K562 (cell line): ENCODE measurements around the gene MAP3K6. TPM values are rescaled to one million over a fixed set of nuclear protein-coding genes. Genes with fewer than 3 reads are reported as not detected.

Experiments used
- ATF7 ChIP-seq: fragments of 450-650 bp; IDR thresholded peaks from 2 replicates; pipeline ENCODE4 v1.7.1; 2014; ENCODE audit warnings: mild to moderate bottlenecking, moderate library complexity
- CHD4 ChIP-seq: fragments of 200-600 bp; sonication (generic); IDR thresholded peaks from 3 replicates; pipeline ENCODE4 v1.6.1; 2012; ENCODE audit warnings: low read depth, mild to moderate bottlenecking, mixed read lengths, low read length, inconsistent platforms; ENCODE audit not compliant: insufficient read depth, insufficient replicate concordance, poor library complexity, severe bottlenecking
- NUFIP1 ChIP-seq: fragments of 450-650 bp; IDR thresholded peaks from 2 replicates; pipeline ENCODE4 v1.6.1; 2018; ENCODE audit not compliant: partially characterized antibody
- RBM14 ChIP-seq: fragments of 200-400 bp; formaldehyde crosslinking; IDR thresholded peaks from 2 replicates; pipeline ENCODE4 v1.6.1; 2018; ENCODE audit warnings: low read depth, mild to moderate bottlenecking, low read length, moderate library complexity, borderline replicate concordance; ENCODE audit not compliant: insufficient read depth
- TBP ChIP-seq: optimal IDR thresholded peaks from 2 replicates; pipeline ENCODE3; 2011; ENCODE audit warnings: low read depth, low read length, improper control_type of control experiment
- WHSC1 ChIP-seq: IDR thresholded peaks from one replicate; pipeline ENCODE4 v1.6.1; 2012; ENCODE audit warnings: low read length, control low read depth, inconsistent platforms
- ZBTB7A ChIP-seq: IDR thresholded peaks from 2 replicates; pipeline ENCODE4 v1.6.1; 2011; ENCODE audit warnings: low read depth, mild to moderate bottlenecking, low read length, moderate library complexity, borderline replicate concordance; ENCODE audit not compliant: control insufficient read depth
- ZC3H4 ChIP-seq: sonication (generic); formaldehyde crosslinking; IDR thresholded peaks from 2 replicates; pipeline ENCODE4 v1.9.0; 2021; ENCODE audit warnings: missing genetic modification reagents, borderline replicate concordance
- ZNF436 ChIP-seq: fragments of 250-450, 450-650 bp; sonication (Bioruptor Pico); formaldehyde crosslinking; IDR thresholded peaks from 2 replicates; pipeline ENCODE4 v1.7.0; 2020; ENCODE audit warnings: mild to moderate bottlenecking
- ZNF695 ChIP-seq: fragments of 450-650 bp; formaldehyde crosslinking; IDR thresholded peaks from 2 replicates; pipeline ENCODE4 v1.4.0; 2020; ENCODE audit warnings: mild to moderate bottlenecking, moderate library complexity
- ZNF76 ChIP-seq: fragments of 250-450 bp; sonication (Bioruptor Pico); IDR thresholded peaks from 2 replicates; pipeline ENCODE4 v1.4.0; 2020; ENCODE audit warnings: mild to moderate bottlenecking, moderate library complexity, borderline replicate concordance
- polyA plus RNA-seq, 8 experiments: library from polyadenylated mRNA; depleted of rRNA in 4 of 8; stranded (reverse) in 5 of 8; unstranded in 3 of 8; fragments of >200 nt; fragmentation: Nextera tagmentation in 2 of 8; fragmentation: Illumina TruSeq in 1 of 8; extraction: Ambion mirVana in 2 of 8; extraction: Trizol in 1 of 8; gene quantifications; 2 replicates each; pipeline versions ENCODE4 v1.2.1 to v1.2.3, GENCODE V29; 2011 to 2014; ENCODE audit warnings: inconsistent platforms in 1 of 8, missing spikeins in 1 of 8
- total RNA-seq, 7 experiments: library from RNA; depleted of rRNA in 6 of 7; stranded (reverse); fragments of >200 nt in 6 of 7; fragmentation: Illumina TruSeq in 2 of 7; extraction: Trizol in 2 of 7; gene quantifications; 2 replicates each; pipeline versions ENCODE4 v1.2.1 to v1.2.3, GENCODE V29; 2011 to 2021; ENCODE audit warnings: low replicate concordance in 1 of 7
- TF ChIP-seq, protein P1 (sequence below): fragments of 150-350 bp; IDR thresholded peaks from 2 replicates; pipeline ENCODE4 v1.6.1; 2014; ENCODE audit warnings: low read depth, mild to moderate bottlenecking, low read length, borderline replicate concordance
- TF ChIP-seq, protein P2 (sequence below): fragments of 450-650 bp; formaldehyde crosslinking; IDR thresholded peaks from 2 replicates; pipeline ENCODE4 v1.4.0; 2020; ENCODE audit warnings: mild to moderate bottlenecking, mixed read lengths
- TF ChIP-seq, protein P3 (sequence below), 2 experiments: fragments of 200-800 bp in 1 of 2; sonication (Bioruptor generic) in 1 of 2; sonication (generic) in 1 of 2; formaldehyde crosslinking in 1 of 2; IDR thresholded peaks in 1 of 2; conservative IDR thresholded peaks in 1 of 2; 2 replicates each; pipeline versions ENCODE4 v1.5.0 to v1.6.1; 2016 to 2020; ENCODE audit warnings: missing compliant biosample characterization in 1 of 2, missing genetic modification characterization in 1 of 2, missing genetic modification reagents in 1 of 2
- TF ChIP-seq, protein P4 (sequence below): fragments of 250-450 bp; sonication (Bioruptor Pico); IDR thresholded peaks from 2 replicates; pipeline ENCODE4 v1.5.0; 2021
- TF ChIP-seq, protein P5 (sequence below): IDR thresholded peaks from 2 replicates; pipeline ENCODE4 v1.6.1; 2014; ENCODE audit warnings: antibody characterized with exemption

The MAP3K6 gene
- total and polyA plus RNA-seq, 9 of the 15 experiments (the other 6 are each of a cell fraction or from before 2014, with no cell fraction given), result 0.99 to 21.9 (median 7.0) TPM

- TF ChIP-seq, protein P1, sequence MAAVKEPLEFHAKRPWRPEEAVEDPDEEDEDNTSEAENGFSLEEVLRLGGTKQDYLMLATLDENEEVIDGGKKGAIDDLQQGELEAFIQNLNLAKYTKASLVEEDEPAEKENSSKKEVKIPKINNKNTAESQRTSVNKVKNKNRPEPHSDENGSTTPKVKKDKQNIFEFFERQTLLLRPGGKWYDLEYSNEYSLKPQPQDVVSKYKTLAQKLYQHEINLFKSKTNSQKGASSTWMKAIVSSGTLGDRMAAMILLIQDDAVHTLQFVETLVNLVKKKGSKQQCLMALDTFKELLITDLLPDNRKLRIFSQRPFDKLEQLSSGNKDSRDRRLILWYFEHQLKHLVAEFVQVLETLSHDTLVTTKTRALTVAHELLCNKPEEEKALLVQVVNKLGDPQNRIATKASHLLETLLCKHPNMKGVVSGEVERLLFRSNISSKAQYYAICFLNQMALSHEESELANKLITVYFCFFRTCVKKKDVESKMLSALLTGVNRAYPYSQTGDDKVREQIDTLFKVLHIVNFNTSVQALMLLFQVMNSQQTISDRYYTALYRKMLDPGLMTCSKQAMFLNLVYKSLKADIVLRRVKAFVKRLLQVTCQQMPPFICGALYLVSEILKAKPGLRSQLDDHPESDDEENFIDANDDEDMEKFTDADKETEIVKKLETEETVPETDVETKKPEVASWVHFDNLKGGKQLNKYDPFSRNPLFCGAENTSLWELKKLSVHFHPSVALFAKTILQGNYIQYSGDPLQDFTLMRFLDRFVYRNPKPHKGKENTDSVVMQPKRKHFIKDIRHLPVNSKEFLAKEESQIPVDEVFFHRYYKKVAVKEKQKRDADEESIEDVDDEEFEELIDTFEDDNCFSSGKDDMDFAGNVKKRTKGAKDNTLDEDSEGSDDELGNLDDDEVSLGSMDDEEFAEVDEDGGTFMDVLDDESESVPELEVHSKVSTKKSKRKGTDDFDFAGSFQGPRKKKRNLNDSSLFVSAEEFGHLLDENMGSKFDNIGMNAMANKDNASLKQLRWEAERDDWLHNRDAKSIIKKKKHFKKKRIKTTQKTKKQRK, result no peak
- TF ChIP-seq ZNF76 (CRISPR knock-in tag) (no peak), WHSC1 (no peak), ATF7 (no peak), RBM14 (no peak), ZC3H4 (CRISPR knock-in tag) (0 out of 2 replicates have a peak, but pooled peaks have one; percentile 46), NUFIP1 (no peak), CHD4 (no peak), TBP (no peak), ZNF695 (CRISPR knock-in tag) (no peak), ZBTB7A (peak; percentile 16; the same call in 1 of the 2 replicates), ZNF436 (CRISPR knock-in tag) (no peak)
- TF ChIP-seq, protein P2, sequence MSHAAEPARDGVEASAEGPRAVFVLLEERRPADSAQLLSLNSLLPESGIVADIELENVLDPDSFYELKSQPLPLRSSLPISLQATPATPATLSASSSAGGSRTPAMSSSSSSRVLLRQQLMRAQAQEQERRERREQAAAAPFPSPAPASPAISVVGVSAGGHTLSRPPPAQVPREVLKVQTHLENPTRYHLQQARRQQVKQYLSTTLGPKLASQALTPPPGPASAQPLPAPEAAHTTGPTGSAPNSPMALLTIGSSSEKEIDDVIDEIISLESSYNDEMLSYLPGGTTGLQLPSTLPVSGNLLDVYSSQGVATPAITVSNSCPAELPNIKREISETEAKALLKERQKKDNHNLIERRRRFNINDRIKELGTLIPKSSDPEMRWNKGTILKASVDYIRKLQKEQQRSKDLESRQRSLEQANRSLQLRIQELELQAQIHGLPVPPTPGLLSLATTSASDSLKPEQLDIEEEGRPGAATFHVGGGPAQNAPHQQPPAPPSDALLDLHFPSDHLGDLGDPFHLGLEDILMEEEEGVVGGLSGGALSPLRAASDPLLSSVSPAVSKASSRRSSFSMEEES (CRISPR knock-in tag), result no peak
- TF ChIP-seq, protein P3, sequence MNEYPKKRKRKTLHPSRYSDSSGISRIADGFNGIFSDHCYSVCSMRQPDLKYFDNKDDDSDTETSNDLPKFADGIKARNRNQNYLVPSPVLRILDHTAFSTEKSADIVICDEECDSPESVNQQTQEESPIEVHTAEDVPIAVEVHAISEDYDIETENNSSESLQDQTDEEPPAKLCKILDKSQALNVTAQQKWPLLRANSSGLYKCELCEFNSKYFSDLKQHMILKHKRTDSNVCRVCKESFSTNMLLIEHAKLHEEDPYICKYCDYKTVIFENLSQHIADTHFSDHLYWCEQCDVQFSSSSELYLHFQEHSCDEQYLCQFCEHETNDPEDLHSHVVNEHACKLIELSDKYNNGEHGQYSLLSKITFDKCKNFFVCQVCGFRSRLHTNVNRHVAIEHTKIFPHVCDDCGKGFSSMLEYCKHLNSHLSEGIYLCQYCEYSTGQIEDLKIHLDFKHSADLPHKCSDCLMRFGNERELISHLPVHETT (CRISPR knock-in tag; conservative IDR thresholded peaks at IDR 0.05 in 1 of 2, IDR thresholded peaks at IDR 0.05 in 1 of 2), result no peak
- TF ChIP-seq, protein P4, sequence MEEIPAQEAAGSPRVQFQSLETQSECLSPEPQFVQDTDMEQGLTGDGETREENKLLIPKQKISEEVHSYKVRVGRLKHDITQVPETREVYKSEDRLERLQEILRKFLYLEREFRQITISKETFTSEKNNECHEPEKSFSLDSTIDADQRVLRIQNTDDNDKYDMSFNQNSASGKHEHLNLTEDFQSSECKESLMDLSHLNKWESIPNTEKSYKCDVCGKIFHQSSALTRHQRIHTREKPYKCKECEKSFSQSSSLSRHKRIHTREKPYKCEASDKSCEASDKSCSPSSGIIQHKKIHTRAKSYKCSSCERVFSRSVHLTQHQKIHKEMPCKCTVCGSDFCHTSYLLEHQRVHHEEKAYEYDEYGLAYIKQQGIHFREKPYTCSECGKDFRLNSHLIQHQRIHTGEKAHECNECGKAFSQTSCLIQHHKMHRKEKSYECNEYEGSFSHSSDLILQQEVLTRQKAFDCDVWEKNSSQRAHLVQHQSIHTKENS (CRISPR knock-in tag), result no peak
- TF ChIP-seq, protein P5, sequence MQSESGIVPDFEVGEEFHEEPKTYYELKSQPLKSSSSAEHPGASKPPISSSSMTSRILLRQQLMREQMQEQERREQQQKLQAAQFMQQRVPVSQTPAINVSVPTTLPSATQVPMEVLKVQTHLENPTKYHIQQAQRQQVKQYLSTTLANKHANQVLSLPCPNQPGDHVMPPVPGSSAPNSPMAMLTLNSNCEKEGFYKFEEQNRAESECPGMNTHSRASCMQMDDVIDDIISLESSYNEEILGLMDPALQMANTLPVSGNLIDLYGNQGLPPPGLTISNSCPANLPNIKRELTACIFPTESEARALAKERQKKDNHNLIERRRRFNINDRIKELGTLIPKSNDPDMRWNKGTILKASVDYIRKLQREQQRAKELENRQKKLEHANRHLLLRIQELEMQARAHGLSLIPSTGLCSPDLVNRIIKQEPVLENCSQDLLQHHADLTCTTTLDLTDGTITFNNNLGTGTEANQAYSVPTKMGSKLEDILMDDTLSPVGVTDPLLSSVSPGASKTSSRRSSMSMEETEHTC, result no peak
Observed at GRCh38 chr1:27363766-27364695, 2.7 kb downstream of the MAP3K6 start (continued).
